Kidney epithelial cell (primary cell): ENCODE measurements around the gene ANO3. TPM values are rescaled to one million over a fixed set of nuclear protein-coding genes. Genes with fewer than 3 reads are reported as not detected.

Experiments
- DNase-seq: peaks from one replicate; pipeline ENCODE4 v3.0.0-alpha.2; 2010; ENCODE audit warnings: low read depth
- H3K27me3 ChIP-seq: 2 replicates; pipeline ENCODE4 v1.6.0; 2011; ENCODE audit warnings: low read length; ENCODE audit not compliant: control insufficient read depth, insufficient read depth
- H3K36me3 ChIP-seq: 2 replicates; pipeline ENCODE4 v1.5.1; 2011; ENCODE audit warnings: low read length; ENCODE audit not compliant: control insufficient read depth, insufficient read depth
- H3K4me3 ChIP-seq: 2 replicates; pipeline ENCODE4 v1.5.1; 2011; ENCODE audit warnings: low read depth, mild to moderate bottlenecking, control low read depth, low read length
- total RNA-seq: library from RNA; depleted of rRNA; stranded (reverse); fragments of >200 nt; gene quantifications from 2 replicates; pipeline ENCODE4 v1.2.3, GENCODE V29; 2015
- TF ChIP-seq, protein P1 (sequence below): IDR thresholded peaks from 2 replicates; pipeline ENCODE4 v1.5.1; 2011; ENCODE audit warnings: mild to moderate bottlenecking, moderate library complexity, low read length, control low read depth, inconsistent platforms; ENCODE audit not compliant: insufficient read depth, poor library complexity, severe bottlenecking

ANO3 gene
- total RNA-seq, 1 donor from 2014 or later: not detected

- no peak for DNase-seq
- no peak overlapping the region for H3K4me3 ChIP-seq
- no peaks in the 10 kb centered on the region for H3K36me3 ChIP-seq
- TF ChIP-seq, protein P1, sequence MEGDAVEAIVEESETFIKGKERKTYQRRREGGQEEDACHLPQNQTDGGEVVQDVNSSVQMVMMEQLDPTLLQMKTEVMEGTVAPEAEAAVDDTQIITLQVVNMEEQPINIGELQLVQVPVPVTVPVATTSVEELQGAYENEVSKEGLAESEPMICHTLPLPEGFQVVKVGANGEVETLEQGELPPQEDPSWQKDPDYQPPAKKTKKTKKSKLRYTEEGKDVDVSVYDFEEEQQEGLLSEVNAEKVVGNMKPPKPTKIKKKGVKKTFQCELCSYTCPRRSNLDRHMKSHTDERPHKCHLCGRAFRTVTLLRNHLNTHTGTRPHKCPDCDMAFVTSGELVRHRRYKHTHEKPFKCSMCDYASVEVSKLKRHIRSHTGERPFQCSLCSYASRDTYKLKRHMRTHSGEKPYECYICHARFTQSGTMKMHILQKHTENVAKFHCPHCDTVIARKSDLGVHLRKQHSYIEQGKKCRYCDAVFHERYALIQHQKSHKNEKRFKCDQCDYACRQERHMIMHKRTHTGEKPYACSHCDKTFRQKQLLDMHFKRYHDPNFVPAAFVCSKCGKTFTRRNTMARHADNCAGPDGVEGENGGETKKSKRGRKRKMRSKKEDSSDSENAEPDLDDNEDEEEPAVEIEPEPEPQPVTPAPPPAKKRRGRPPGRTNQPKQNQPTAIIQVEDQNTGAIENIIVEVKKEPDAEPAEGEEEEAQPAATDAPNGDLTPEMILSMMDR: no peak
- peaks cover 6% of the 10 kb centered on the region for H3K27me3 ChIP-seq
Observed at GRCh38 chr11:26335903-26336302, 4.0 kb downstream of the ANO3 start.

- no peaks in the 10 kb centered on the region for H3K27me3 ChIP-seq
- no peak for DNase-seq
- TF ChIP-seq, protein P1: no peak
- no peaks in the 10 kb centered on the region for H3K36me3 ChIP-seq
- no peak overlapping the region for H3K4me3 ChIP-seq
Observed at GRCh38 chr11:26344647-26345046, 12.7 kb downstream of the ANO3 start.

DNA sequence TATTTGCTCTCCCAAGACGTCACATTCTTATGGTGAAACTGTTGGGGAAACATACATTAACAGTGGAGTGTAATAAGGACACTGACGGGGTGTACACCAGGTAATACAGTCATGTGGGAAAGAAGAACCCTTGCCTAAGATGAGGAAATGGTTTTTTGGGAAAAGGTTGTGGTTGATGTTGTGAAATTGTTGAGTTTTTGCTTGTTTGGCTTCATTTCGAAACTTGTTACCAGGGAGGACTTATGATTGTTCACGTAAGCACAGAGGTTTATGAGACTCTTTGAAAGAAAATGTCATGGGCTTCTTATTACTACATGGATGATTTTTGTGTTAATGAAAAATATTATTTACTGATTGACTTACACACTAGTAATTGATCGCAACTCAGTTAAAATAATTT lies 16.8 kb downstream of the ANO3 start:
- DNase-seq: no peak
- TF ChIP-seq, protein P1: no peak
- no peak overlapping the region for H3K4me3 ChIP-seq
- no peaks in the 10 kb centered on the region for H3K36me3 ChIP-seq
- no peaks in the 10 kb centered on the region for H3K27me3 ChIP-seq

DNA sequence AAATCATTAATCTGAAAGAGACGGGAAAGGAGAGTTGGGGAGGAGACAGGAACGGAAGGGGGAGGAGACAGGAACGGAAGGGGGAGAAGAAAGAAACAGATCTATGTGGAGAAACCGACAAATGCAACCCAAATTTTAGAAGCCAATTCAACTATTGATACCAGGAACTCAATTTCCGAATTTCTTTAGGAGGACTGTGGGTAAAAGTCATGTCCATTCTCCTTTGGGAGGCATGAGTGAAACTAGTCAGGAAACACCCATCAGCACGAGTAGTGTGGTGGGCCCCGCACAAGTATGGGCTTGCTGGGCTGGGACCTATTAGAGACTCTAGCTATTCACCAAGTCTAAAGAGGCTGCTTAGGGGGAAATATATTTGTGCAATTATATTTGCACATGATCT lies 18.1 kb downstream of the ANO3 start:
- TF ChIP-seq, protein P1: no peak
- no peaks in the 10 kb centered on the region for H3K27me3 ChIP-seq
- H3K4me3 ChIP-seq: no peak overlapping the region
- no peak for DNase-seq
- no peaks in the 10 kb centered on the region for H3K36me3 ChIP-seq

- Histone ChIP-seq H3K27me3 (no peaks in the 10 kb centered on the region), H3K4me3 (no peak overlapping the region), H3K36me3 (no peaks in the 10 kb centered on the region)
- TF ChIP-seq, protein P1: no peak
- no peak for DNase-seq
Observed at GRCh38 chr11:26353010-26353409, 21.1 kb downstream of the ANO3 start.

GRCh38 chr11:26359055-26359454 lies 27.1 kb downstream of the ANO3 start:
- H3K27me3 ChIP-seq: no peaks in the 10 kb centered on the region
- TF ChIP-seq, protein P1: no peak
- H3K4me3 ChIP-seq: no peak overlapping the region
- no peaks in the 10 kb centered on the region for H3K36me3 ChIP-seq
- DNase-seq: no peak
